ENCODE data around the gene SLC41A2.

SLC41A2 gene

DNA sequence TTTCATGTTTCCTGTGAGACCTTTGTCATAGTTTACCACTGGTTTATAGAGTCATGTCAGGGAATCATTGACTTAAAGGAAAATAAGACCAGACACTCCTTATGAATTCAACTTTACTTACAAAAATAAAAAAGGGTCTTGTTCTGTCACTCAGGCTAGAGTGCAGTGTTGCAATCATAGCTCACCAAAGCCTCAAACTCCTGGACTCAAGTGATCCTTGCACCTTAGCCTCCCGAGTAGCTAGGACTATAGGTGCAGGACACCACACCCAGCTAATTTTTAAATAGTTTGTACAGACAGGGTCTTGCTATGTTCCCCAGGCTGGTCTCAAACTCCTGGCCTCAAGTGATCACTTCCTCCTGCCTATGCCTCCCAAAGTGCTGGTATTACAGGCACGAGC is 19.0 kb downstream of the SLC41A2 start:
- TF ChIP-seq, protein P1, sequence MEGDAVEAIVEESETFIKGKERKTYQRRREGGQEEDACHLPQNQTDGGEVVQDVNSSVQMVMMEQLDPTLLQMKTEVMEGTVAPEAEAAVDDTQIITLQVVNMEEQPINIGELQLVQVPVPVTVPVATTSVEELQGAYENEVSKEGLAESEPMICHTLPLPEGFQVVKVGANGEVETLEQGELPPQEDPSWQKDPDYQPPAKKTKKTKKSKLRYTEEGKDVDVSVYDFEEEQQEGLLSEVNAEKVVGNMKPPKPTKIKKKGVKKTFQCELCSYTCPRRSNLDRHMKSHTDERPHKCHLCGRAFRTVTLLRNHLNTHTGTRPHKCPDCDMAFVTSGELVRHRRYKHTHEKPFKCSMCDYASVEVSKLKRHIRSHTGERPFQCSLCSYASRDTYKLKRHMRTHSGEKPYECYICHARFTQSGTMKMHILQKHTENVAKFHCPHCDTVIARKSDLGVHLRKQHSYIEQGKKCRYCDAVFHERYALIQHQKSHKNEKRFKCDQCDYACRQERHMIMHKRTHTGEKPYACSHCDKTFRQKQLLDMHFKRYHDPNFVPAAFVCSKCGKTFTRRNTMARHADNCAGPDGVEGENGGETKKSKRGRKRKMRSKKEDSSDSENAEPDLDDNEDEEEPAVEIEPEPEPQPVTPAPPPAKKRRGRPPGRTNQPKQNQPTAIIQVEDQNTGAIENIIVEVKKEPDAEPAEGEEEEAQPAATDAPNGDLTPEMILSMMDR (IDR thresholded peaks at IDR 0.05; ENCODE audit: low read length, missing control alignments), result no peak
- DNase-seq (ENCODE audit: low read depth), result no peak

DNA sequence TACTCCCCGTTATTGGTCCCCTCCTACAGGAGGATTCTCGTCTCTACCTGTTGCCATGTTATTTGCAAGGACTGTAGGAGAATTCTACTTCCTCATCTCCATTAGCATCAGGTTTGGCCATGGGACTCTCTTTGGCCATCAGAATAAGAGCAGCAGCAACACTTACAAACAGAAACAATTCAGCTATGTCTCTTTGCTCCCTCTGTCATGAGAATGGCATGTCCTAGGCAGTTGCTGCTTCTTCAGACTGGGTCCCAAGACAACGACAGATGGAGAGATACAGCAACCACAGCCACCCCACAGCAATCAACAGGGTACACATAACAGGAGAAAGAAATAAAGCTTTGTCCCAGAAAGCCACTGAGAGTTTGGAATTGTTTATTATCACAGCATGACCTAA is 19.7 kb downstream of the SLC41A2 start:
- TF ChIP-seq, protein P1 (IDR thresholded peaks at IDR 0.05; ENCODE audit: low read length, missing control alignments), result no peak
- no peak for DNase-seq (ENCODE audit: low read depth)

More for the DNA sequence above, 19.0 kb downstream of the SLC41A2 start:
- H3K4me3 ChIP-seq (replicated peaks; ENCODE audit: low read depth, low read length), result no peak overlapping the region

DNA sequence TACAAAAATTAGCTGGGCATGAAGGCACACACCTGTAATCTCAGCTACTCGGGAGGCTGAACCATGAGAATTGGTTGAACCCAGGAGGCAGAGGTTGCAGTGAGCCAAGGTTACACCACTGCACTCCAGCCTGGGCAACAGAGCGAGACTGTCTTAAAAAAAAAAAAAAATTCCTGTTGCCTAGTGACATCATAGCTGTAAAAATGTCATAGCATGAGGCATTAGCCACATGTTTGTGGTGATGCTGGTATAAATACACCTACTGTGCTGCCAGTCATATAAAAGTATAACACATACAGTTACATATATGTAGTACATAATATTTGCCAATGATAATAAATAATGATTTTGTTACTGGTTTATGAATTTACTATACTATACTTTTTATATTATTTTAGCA is 22.2 kb downstream of the SLC41A2 start:
- TF ChIP-seq, protein P1 (IDR thresholded peaks at IDR 0.05; ENCODE audit: low read length, missing control alignments), result no peak
- DNase-seq (ENCODE audit: low read depth), result no peak
- H3K4me3 ChIP-seq (replicated peaks; ENCODE audit: low read depth, low read length), result no peak overlapping the region

More for the DNA sequence above, 19.7 kb downstream of the SLC41A2 start:
- no peak overlapping the region for H3K4me3 ChIP-seq (replicated peaks; ENCODE audit: low read depth, low read length)

DNA sequence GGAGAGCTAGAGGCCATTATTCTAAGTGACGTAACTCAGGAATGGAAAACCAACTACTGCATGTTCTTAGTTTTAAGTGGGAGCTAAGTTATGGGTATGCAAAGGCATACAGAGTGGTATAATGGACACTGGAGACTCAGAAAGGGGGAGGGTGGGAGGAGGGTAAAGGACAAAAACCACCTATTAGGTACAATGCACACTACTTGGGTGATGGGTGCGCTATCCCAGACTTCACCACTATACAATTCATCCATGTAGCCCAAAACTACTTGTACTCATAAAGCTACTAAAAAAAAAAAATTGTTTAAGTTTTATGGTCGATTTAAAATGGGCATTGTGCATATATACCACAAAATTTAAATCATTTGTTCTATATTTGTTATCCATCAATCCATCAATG is 24.3 kb downstream of the SLC41A2 start:
- TF ChIP-seq, protein P1 (IDR thresholded peaks at IDR 0.05; ENCODE audit: low read length, missing control alignments), result no peak
- no peak for DNase-seq (ENCODE audit: low read depth)
- H3K4me3 ChIP-seq (replicated peaks; ENCODE audit: low read depth, low read length), result no peak overlapping the region

DNA sequence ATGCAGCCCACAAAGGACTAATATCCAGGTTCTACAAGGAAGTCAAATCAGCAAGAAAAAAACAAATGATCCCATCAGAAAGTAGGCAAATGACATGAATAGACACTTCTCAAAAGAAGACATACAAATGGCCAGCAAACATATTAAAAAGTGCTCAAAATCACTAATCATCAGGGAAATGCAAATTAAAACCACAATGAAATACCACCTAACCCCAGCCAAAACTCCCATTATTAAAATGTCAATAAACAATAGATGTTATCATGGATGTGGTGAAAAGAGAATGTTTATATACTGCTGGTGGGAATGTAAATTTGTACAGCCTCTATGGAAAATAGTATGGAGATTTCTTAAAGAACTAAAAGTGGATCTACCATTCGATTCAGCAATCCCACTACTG is 25.0 kb downstream of the SLC41A2 start:
- TF ChIP-seq, protein P1 (IDR thresholded peaks at IDR 0.05; ENCODE audit: low read length, missing control alignments), result no peak
- no peak overlapping the region for H3K4me3 ChIP-seq (replicated peaks; ENCODE audit: low read depth, low read length)
- DNase-seq (ENCODE audit: low read depth), result no peak

DNA sequence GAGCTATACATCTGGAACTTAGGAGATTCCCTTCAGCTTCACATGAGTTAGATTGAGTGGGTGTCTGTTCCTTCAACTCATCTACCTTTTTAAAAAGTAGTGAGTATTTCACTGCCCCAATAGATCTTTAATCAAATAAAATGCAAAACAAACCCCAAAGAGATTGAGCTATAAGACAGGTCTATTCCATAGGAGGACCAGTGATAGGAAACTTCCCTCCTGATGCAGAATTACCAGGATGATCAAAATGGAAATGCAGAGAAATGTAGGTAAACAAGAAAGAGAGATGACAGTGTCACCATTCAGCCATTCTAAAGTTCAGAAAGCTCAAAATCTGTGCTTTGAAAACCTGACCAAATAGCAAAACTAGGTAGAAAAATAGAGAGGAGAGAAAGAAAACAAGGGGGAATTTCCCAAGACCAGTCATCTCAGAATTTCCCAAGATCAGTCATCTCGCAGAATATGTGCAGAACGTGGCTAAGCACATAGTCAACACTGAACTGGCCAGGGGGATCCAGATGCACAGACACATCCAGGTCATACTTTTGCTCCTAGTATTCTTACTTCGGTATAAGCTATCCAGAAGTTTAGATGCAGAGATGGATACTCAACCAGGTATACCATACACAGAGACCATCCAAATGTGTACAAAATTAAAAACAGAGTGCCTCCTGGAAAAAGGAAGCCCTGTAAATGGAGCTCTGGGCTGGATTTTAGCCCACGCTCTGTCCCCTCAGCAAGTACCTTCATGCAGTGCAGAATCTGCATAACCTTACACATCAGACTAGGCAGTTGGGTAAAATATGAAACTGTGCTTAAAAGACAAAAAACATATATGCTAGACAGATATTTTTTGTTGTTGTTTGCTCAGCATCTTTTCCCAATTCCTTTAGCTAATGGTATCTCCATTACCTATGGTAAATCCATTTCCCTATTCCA is 27.4 kb downstream of the SLC41A2 start:
- peak; percentile 45 for DNase-seq (ENCODE audit: low read depth)
- TF ChIP-seq, protein P1 (IDR thresholded peaks at IDR 0.05; ENCODE audit: low read length, missing control alignments), result no peak
- no peak overlapping the region for H3K4me3 ChIP-seq (replicated peaks; ENCODE audit: low read depth, low read length)
